Left ventricle myocardium inferior (tissue), 1 donor: ENCODE data around the gene OR2T8. TPM values are rescaled to one million over a fixed set of nuclear protein-coding genes. Genes with fewer than 3 reads are reported as not detected.

Experiments
- DNase-seq: peaks from one replicate; pipeline ENCODE4 v3.0.0-alpha.2; 2020
- H3K27ac ChIP-seq: fragments of 200-600 bp; replicated peaks from 2 replicates; pipeline ENCODE4 v1.8.0; 2021
- H3K27me3 ChIP-seq: fragments of 200-600 bp; 2 replicates; pipeline ENCODE4 v1.8.0; 2021; ENCODE audit warnings: low read depth
- H3K36me3 ChIP-seq: fragments of 200-600 bp; 2 replicates; pipeline ENCODE4 v1.8.0; 2021
- H3K4me1 ChIP-seq: fragments of 200-600 bp; 2 replicates; pipeline ENCODE4 v1.8.0; 2021
- H3K4me3 ChIP-seq: fragments of 200-600 bp; 2 replicates; pipeline ENCODE4 v1.8.0; 2021; ENCODE audit warnings: mild to moderate bottlenecking, moderate library complexity
- H3K9me3 ChIP-seq: fragments of 200-600 bp; replicated peaks from 2 replicates; pipeline ENCODE4 v1.8.0; 2021
- intact Hi-C: fragments of 100-400 bp; cut with micrococcal nuclease; formaldehyde crosslinking; loops from one replicate; pipeline ENCODE4 v1.11.0; 2022
- total RNA-seq: library from RNA; stranded (reverse); fragmentation: NEBNext Ultra II Directional; extraction: Animal tissue kit (Norgen Biotek cat#: 25700); gene quantifications from one replicate; pipeline ENCODE4 v1.2.1, GENCODE V29; 2021
- TF ChIP-seq, protein P1 (sequence below): fragments of 200-600 bp; IDR thresholded peaks from 2 replicates; pipeline ENCODE4 v1.8.0; 2021; ENCODE audit warnings: antibody characterized with exemption, mild to moderate bottlenecking, borderline replicate concordance
- donor health status: DM: no; HTN: yes; CAD: no; lungs with severe emphysema.

The OR2T8 gene
- total RNA-seq, 1 donor from 2014 or later = not detected

DNA sequence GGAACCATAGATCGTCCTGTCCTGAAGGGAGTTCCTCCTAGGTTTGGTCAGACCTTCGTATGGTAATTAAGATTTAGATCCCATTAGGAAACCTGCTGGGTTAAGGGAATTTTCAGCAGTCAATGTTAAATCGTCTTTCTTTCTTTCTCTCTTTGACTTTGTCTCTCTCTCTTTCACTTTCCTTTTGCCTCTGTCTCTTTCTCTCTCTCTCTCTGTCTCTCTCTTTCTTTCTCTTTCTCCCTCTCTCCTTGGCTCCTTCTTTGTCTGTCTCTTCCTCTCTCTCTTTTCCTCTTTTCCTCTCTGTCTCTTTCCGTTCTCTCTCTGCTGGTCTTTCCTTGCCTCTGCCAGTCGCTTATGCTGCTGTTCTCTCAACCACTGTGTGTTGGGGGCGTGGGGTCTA is 15.9 kb upstream of the OR2T8 start:
- H3K36me3 ChIP-seq = no peaks in the 10 kb centered on the region
- no peak overlapping the region for H3K4me3 ChIP-seq
- intact Hi-C loops = no loop called here
- no peaks in the 10 kb centered on the region for H3K4me1 ChIP-seq
- no peaks in the 10 kb centered on the region for H3K27me3 ChIP-seq
- TF ChIP-seq, protein P1, sequence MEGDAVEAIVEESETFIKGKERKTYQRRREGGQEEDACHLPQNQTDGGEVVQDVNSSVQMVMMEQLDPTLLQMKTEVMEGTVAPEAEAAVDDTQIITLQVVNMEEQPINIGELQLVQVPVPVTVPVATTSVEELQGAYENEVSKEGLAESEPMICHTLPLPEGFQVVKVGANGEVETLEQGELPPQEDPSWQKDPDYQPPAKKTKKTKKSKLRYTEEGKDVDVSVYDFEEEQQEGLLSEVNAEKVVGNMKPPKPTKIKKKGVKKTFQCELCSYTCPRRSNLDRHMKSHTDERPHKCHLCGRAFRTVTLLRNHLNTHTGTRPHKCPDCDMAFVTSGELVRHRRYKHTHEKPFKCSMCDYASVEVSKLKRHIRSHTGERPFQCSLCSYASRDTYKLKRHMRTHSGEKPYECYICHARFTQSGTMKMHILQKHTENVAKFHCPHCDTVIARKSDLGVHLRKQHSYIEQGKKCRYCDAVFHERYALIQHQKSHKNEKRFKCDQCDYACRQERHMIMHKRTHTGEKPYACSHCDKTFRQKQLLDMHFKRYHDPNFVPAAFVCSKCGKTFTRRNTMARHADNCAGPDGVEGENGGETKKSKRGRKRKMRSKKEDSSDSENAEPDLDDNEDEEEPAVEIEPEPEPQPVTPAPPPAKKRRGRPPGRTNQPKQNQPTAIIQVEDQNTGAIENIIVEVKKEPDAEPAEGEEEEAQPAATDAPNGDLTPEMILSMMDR = no peak
- peaks cover 12% of the 10 kb centered on the region for H3K9me3 ChIP-seq
- H3K27ac ChIP-seq = no peak overlapping the region
- no peak for DNase-seq

DNA sequence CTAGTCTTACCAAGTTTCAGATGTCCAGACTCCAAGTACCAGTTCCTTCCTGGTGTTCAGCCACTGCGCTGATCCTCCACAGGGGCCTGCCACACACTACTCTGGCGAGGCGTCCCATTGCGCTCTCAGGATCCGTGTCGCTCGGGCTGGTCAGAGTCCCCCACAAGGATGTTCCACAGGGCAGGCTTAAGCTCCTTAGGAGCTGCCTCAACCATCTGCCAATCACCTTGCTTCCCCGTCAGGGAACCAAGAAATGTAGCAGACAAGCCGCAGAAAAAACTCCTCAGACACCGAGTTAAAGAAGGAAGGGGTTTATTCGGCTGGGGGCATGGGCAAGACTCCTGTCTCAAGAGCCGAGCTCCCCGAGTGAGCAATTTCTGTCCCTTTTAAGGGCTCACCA is 14.9 kb upstream of the OR2T8 start:
- H3K27me3 ChIP-seq = no peaks in the 10 kb centered on the region
- DNase-seq = no peak
- no peak overlapping the region for H3K4me3 ChIP-seq
- H3K9me3 ChIP-seq = peaks cover 10% of the 10 kb centered on the region
- intact Hi-C loops = no loop called here
- H3K27ac ChIP-seq = no peak overlapping the region
- H3K36me3 ChIP-seq = no peaks in the 10 kb centered on the region
- no peaks in the 10 kb centered on the region for H3K4me1 ChIP-seq
- TF ChIP-seq, protein P1 = no peak

DNA sequence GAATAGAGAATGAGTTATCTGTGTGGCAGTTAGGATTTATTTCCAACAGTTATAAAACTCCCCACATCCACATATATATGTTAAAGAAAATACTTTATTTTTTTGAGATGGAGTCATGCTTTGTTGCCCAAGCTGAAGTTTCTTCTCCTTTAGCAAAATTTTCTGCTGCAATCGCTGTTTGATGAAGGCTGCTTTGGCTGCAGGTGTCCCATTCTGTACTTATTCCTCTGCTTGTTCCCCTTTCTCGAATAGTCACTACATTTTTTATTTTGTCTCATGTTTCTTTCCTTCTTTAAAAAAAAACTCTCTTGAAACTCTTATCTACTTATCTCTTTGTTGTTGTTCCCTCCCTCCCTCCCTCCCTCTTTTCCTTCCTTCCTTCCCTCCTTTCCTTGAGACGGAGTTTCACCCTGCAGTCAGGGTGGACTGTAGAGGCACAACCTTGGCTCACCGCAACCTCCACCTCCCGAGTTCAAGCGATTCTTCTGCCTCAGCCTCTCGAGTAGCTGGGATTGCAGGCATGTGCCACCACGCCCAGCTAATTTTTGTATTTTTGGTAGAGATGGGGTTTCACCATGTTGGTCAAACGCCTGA is 14.0 kb upstream of the OR2T8 start:
- Histone ChIP-seq H3K36me3 (no peaks in the 10 kb centered on the region), H3K9me3 (peaks cover 10% of the 10 kb centered on the region), H3K4me3 (peak overlapping the region; percentile 43), H3K27ac (no peak overlapping the region), H3K4me1 (no peaks in the 10 kb centered on the region), H3K27me3 (no peaks in the 10 kb centered on the region)
- TF ChIP-seq, protein P1 = no peak
- intact Hi-C loops = no loop called here
- no peak for DNase-seq

DNA sequence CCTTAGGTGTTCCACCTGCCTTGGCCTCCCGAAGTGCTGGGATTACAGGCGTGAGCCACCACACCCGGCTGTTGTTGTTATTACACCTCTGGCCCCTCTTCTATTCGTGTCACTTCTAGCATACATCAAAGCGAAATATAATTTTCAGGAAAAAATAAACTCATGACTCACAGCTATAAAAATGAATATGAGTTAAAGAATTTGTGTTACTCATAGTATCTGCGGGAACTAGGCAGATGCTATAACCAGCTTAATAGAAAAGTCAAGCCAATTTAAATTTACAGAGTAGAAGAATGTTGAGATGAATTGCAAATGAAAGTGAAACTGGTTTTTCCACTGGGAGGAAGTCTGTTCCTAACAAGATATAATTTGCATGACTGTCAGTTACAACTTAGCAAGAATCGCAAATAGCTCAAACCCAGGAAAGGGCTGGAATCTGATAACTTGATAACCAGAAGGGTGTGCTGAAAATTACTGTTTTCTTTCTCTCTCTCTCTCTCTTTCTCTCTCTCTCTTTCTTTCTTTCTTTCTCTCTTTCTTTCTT is 13.5 kb upstream of the OR2T8 start:
- Histone ChIP-seq H3K27me3 (no peaks in the 10 kb centered on the region), H3K36me3 (no peaks in the 10 kb centered on the region), H3K9me3 (peaks cover 10% of the 10 kb centered on the region), H3K4me3 (peak overlapping the region; percentile 43), H3K4me1 (no peaks in the 10 kb centered on the region), H3K27ac (no peak overlapping the region)
- no peak for DNase-seq
- TF ChIP-seq, protein P1 = no peak
- intact Hi-C loops = no loop called here

DNA sequence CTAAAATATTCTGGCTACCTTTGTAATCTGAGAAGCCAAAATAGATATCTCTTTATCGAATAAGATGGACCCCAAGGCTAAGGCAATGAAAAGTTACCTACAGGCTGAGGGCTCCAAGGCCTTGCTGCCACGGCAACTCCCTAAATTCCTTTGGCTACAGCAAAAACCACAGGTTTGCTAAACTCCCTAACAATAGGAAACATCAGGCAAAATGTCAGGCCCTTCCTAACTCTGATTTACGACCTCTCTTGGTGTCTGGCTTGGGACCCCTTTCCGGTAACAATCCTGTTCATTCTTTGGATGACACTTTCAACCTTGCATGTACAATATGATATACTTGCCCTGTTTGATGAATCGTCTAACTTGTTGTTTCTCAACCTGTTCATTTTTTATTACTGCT is 11.3 kb upstream of the OR2T8 start:
- Histone ChIP-seq H3K36me3 (no peaks in the 10 kb centered on the region), H3K27me3 (no peaks in the 10 kb centered on the region), H3K4me3 (no peak overlapping the region), H3K27ac (no peak overlapping the region), H3K4me1 (no peaks in the 10 kb centered on the region), H3K9me3 (peaks cover 19% of the 10 kb centered on the region)
- no peak for DNase-seq
- intact Hi-C loops = no loop called here
- TF ChIP-seq, protein P1 = no peak
